Measurements from ENCODE around the gene PGD.
A peak's percentile ranks its signal among the peaks of the same experiment; 100 is the strongest.
"Not testable (repeated sequence)": the region's sequence is repeated elsewhere in the genome, so short reads cannot be mapped to it uniquely, and the experiment has no call there.

PGD gene

GRCh38 chr1:10398278-10398733 lies 558 bp upstream of the PGD start:
- DNase-seq, result no peak

- DNase-seq, result peak in 21 of 56 donors; percentile 9 to 64 (median 29)
Measured at GRCh38 chr1:10399444-10399941, 629 bp downstream of the PGD start.

- no peak for DNase-seq
Measured at GRCh38 chr1:10400013-10400412, 1.1 kb downstream of the PGD start.

GRCh38 chr1:10401281-10401680 lies 2.4 kb downstream of the PGD start:
- no peak for DNase-seq

- DNase-seq, result no peak
Measured at GRCh38 chr1:10402729-10403274, 3.9 kb downstream of the PGD start.

GRCh38 chr1:10407201-10407600 lies 8.3 kb downstream of the PGD start:
- DNase-seq, result no peak

- peak in 3 of 56 donors; percentile 2 to 7 (median 2) for DNase-seq
Measured at GRCh38 chr1:10415211-10415930, 16.5 kb downstream of the PGD start.

- not testable (repeated sequence) for DNase-seq
Measured at GRCh38 chr1:10415967-10416366, 17.1 kb downstream of the PGD start.

- DNase-seq, result not testable (repeated sequence)
Measured at GRCh38 chr1:10418741-10419140, 19.9 kb downstream of the PGD start.

- no peak for DNase-seq
Measured at GRCh38 chr1:10419351-10419750, 20.5 kb downstream of the PGD start.

- no peak for DNase-seq
Measured at GRCh38 chr1:10421637-10422036, 22.8 kb downstream of the PGD start.

- peak in 4 of 56 donors; percentile 3 to 34 (median 10) for DNase-seq
Measured at GRCh38 chr1:10424034-10424433, 25.2 kb downstream of the PGD start.

GRCh38 chr1:10424651-10425050 lies 25.8 kb downstream of the PGD start:
- DNase-seq, result no peak

- not testable (repeated sequence) for DNase-seq
Measured at GRCh38 chr1:10425826-10426534, 27.1 kb downstream of the PGD start.

GRCh38 chr1:10426535-10426848 lies 27.6 kb downstream of the PGD start:
- DNase-seq, result not testable (repeated sequence)

- no peak for DNase-seq
Measured at GRCh38 chr1:10428984-10429383, 30.1 kb downstream of the PGD start.

- DNase-seq, result peak in 1 of 56 donors; percentile 52
Measured at GRCh38 chr1:10429868-10430215, 31.0 kb downstream of the PGD start.

GRCh38 chr1:10430216-10431069 lies 31.6 kb downstream of the PGD start, which contains the start of gene CENPS:
TSS of gene CENPS (plus strand) at chr1:10430433. CDS start at chr1:10430518, 85 bp downstream.
- peak in 54 of 56 donors; percentile 24 to 95 (median 84) for DNase-seq

- DNase-seq, result peak in 1 of 56 donors; percentile 28
Measured at GRCh38 chr1:10431070-10431730, 32.3 kb downstream of the PGD start.

- no peak for DNase-seq
Measured at GRCh38 chr1:10432910-10433700, 34.2 kb downstream of the PGD start.

Data from nucleus accumbens (tissue), 56 donors.